Measurements from ENCODE around the gene UBE2D4.
"Not testable (repeated sequence)": the region's sequence is repeated elsewhere in the genome, so short reads cannot be mapped to it uniquely, and the experiment has no call there.

UBE2D4 gene

GRCh38 chr7:43925984-43926797, at the start of gene UBE2D4:
Gene UBE2D4 (plus strand): TSS chr7:43926436. CDS start chr7:43926533, 97 bp downstream.
- peak within 1 kb of the TSS; percentile 50 for H3K4me3 ChIP-seq (ENCODE audit: low read depth, low read length)

- H3K4me3 ChIP-seq (ENCODE audit: low read depth, low read length), result no peak overlapping the region
Observed at GRCh38 chr7:43876976-43877745, 49.1 kb upstream of the UBE2D4 start.

- H3K4me3 ChIP-seq (ENCODE audit: low read depth, low read length), result no peak overlapping the region
Observed at GRCh38 chr7:43877968-43878864, 48.0 kb upstream of the UBE2D4 start.

DNA sequence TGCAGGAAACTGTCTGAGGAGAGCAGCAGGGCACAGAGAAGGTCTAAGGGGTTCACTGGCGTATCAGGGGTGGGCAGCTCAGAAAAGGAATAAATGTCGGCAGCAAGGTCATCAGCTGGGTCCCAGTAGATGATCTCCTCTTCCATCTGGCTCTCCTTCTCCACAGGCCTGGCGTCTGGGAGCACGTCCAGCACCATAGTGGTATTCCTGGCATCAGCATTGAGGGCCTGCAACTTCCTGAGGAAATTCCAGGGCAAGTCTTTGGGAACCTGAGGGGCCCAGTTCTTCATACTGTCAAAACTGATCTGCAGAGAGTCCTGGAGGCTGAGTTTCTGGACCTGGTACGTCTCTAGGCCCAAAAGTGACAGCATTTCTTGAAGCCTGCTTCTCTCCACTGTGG, 47.4 kb upstream of the UBE2D4 start:
- H3K4me3 ChIP-seq (ENCODE audit: low read depth, low read length), result no peak overlapping the region

DNA sequence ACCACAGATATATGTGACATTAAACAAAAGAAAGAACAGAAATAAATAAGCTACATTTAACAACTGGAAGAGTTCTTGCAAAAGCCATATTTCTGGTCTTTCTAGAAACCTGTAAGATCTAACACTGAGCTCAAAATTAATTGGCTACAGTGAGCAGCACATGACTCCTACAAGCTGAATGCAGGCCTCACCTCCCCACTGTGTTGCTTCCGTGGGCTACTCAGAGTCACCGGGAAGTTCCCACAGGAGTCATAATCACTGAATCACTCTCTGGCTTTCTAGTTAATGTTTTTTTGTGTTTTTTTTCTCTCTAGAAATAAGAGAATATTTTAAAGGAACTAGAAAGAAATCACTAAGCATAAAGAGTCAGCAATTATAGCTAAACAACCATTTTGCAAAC, 46.8 kb upstream of the UBE2D4 start:
- no peak overlapping the region for H3K4me3 ChIP-seq (ENCODE audit: low read depth, low read length)

GRCh38 chr7:43880596-43880995, 45.6 kb upstream of the UBE2D4 start:
- no peak overlapping the region for H3K4me3 ChIP-seq (ENCODE audit: low read depth, low read length)

DNA sequence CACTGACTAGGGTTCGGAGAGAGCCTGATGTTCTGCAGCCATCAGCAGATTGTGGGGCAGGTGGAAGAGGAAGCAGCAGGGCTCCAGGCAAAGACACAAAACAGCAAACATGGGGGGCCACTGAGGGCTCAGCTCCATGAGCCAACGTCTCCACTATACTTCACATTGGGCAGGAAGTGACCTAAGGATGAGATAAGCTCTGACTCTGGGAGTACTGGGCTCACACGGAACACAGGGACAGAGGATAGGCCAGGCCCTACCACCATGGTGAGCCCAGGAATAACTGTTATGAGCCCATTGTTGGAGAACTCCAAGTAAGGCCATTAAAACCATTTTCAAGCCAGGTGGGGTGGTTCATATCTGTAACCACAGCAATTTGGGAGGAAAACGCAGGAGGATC, 42.0 kb upstream of the UBE2D4 start:
- H3K4me3 ChIP-seq (ENCODE audit: low read depth, low read length), result no peak overlapping the region

- no peak overlapping the region for H3K4me3 ChIP-seq (ENCODE audit: low read depth, low read length)
Observed at GRCh38 chr7:43884617-43885016, 41.6 kb upstream of the UBE2D4 start.

GRCh38 chr7:43888993-43889945, 37.0 kb upstream of the UBE2D4 start:
- H3K4me3 ChIP-seq (ENCODE audit: low read depth, low read length), result no peak overlapping the region

DNA sequence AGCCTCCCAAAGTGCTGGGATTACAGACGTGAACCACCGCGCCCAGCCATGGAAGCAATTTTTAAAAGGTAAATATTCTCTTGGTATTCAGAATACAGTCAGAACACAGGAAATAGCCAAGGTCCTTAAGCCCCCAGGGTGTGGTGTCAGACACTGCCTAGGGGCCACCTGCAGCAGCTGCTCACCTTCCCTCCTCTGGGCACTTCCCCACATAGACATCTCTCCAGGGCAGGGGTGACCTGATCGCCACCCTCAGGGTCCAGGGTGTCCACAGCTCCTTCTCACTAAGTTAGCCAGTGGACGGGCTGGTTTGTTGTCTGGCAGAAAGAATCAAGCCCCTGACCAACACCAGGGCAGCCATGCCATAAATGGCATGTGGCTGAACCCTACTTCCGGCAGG, 35.8 kb upstream of the UBE2D4 start:
- H3K4me3 ChIP-seq (ENCODE audit: low read depth, low read length), result no peak overlapping the region

- no peak overlapping the region for H3K4me3 ChIP-seq (ENCODE audit: low read depth, low read length)
Observed at GRCh38 chr7:43891069-43891955, 34.9 kb upstream of the UBE2D4 start.

- H3K4me3 ChIP-seq (ENCODE audit: low read depth, low read length), result no peak overlapping the region
Observed at GRCh38 chr7:43895847-43896415, 30.3 kb upstream of the UBE2D4 start.

GRCh38 chr7:43898571-43898970, 27.7 kb upstream of the UBE2D4 start:
- H3K4me3 ChIP-seq (ENCODE audit: low read depth, low read length), result not testable (repeated sequence)

DNA sequence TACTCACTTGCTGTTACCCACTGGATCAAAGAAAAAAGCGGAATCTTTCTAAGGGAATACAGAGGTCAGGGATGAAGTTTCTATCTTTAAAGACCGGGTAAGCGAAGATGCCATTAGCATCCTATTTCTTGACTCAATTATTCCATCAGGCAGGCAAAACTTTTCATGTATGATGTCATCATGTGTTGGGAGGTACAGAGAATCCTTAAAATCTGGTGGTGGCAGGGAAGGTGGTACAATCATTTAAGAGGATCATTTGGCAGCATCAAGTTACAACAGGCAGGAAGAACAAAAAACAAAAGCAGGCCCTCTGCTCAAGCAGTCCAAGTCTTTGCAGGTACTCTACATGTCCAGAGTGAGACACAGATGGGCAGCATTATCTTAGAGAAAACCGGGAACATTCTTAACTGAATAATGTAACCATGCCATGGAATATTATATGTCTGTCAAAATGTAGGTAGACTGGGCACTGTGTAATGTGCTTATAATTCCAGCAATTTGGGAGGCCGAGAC, 23.6 kb upstream of the UBE2D4 start:
- no peak overlapping the region for H3K4me3 ChIP-seq (ENCODE audit: low read depth, low read length)

DNA sequence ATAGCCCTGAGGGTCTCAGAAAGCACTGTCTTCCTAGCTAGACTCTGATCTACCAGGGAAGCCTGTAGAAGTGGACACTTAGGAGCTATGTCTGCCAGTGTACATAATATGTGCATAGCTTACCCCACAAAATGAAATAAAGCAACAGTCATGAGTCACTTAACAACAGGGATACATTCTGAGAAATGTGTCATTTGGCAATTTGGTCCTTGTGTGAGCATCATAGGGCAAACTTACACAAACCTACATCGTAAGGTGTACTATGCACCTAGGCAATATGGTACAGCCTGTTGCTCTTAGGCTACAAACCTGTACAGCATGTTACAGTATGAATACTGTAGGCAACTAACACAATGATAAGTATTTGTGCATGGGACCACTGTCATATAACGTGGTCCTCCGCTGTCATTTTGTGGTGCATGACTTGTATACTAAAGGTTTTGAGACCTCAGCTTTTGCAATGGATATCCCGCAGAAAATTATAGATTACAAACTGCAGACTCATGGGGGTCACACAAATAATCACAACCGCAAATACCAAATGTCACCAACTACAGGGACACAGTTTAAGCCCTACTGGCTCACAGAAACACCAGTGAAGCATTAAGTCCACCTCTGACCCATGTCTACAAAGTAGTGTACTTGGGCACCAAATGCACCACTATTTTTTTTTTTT, 21.6 kb upstream of the UBE2D4 start:
- H3K4me3 ChIP-seq (ENCODE audit: low read depth, low read length), result no peak overlapping the region

GRCh38 chr7:43905209-43905946, 20.9 kb upstream of the UBE2D4 start:
- peak overlapping the region; percentile 60 for H3K4me3 ChIP-seq (ENCODE audit: low read depth, low read length)

DNA sequence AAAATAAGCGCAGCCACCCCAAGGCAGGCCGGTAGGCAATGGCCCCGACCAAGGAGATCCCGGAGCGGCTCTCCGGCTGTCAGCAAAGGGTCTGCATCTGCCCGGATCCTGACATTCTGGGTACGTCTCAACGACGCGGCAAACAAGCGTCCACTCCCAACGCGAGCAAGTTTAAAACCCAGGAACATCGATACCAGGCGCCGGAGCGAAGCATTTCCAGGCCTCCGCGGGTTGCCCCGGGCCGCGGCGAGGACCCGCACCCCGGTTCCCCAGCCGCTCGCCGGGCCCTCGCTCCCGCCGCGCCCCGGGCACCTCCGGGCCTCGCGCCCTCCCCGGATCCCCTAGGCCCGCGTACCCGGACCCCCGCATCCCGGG, 20.3 kb upstream of the UBE2D4 start:
- H3K4me3 ChIP-seq (ENCODE audit: low read depth, low read length), result peak overlapping the region; percentile 60

All from iPS-11a (cell line).